Peyer's patch (tissue), 4 donors: ENCODE measurements around the gene SMAP2.

ENCODE experiments used
- POLR2A ChIP-seq, 2 donors: fragments of 450-650 bp; IDR thresholded peaks; one replicate each; pipeline ENCODE4 v1.5.1; 2017; ENCODE audit warnings: antibody characterized with exemption in 2 of 2, mild to moderate bottlenecking in 2 of 2, moderate library complexity in 2 of 2
- TF ChIP-seq, protein P1 (sequence below), 6 experiments: fragments of 450-650 bp in 4 of 6; fragments of 200-600 bp in 2 of 6; sonication (generic) in 1 of 6; IDR thresholded peaks; one replicate each; pipeline ENCODE4 v1.5.1; 2017 to 2019; ENCODE audit warnings: antibody characterized with exemption in 6 of 6, mild to moderate bottlenecking in 3 of 6, moderate library complexity in 1 of 6

GRCh38 chr1:40435876-40436275, 62.3 kb downstream of the SMAP2 start:
- TF ChIP-seq, protein P1, sequence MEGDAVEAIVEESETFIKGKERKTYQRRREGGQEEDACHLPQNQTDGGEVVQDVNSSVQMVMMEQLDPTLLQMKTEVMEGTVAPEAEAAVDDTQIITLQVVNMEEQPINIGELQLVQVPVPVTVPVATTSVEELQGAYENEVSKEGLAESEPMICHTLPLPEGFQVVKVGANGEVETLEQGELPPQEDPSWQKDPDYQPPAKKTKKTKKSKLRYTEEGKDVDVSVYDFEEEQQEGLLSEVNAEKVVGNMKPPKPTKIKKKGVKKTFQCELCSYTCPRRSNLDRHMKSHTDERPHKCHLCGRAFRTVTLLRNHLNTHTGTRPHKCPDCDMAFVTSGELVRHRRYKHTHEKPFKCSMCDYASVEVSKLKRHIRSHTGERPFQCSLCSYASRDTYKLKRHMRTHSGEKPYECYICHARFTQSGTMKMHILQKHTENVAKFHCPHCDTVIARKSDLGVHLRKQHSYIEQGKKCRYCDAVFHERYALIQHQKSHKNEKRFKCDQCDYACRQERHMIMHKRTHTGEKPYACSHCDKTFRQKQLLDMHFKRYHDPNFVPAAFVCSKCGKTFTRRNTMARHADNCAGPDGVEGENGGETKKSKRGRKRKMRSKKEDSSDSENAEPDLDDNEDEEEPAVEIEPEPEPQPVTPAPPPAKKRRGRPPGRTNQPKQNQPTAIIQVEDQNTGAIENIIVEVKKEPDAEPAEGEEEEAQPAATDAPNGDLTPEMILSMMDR (IDR thresholded peaks at IDR 0.05): no peak
- TF ChIP-seq POLR2A (IDR thresholded peaks at IDR 0.05): no peak
